ENCODE measurements around the gene FAM53A. TPM values are rescaled to one million over a fixed set of nuclear protein-coding genes. Genes with fewer than 3 reads are reported as not detected.

FAM53A gene
- total and polyA plus RNA-seq, 2 of the 13 experiments (the other 11 are each of a cell fraction or from before 2014, with no cell fraction given) = 0.48 to 1.1 TPM

GRCh38 chr4:1720163-1720983, 36.3 kb upstream of the FAM53A start (continued):
- no peak for TF ChIP-seq ZBTB46 (CRISPR knock-in tag; IDR thresholded peaks at IDR 0.05; ENCODE audit: borderline replicate concordance)
- TF ChIP-seq, protein P1, sequence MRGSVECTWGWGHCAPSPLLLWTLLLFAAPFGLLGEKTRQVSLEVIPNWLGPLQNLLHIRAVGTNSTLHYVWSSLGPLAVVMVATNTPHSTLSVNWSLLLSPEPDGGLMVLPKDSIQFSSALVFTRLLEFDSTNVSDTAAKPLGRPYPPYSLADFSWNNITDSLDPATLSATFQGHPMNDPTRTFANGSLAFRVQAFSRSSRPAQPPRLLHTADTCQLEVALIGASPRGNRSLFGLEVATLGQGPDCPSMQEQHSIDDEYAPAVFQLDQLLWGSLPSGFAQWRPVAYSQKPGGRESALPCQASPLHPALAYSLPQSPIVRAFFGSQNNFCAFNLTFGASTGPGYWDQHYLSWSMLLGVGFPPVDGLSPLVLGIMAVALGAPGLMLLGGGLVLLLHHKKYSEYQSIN (CRISPR knock-in tag; IDR thresholded peaks at IDR 0.05; ENCODE audit: borderline replicate concordance) = no peak
- TF ChIP-seq PLSCR1 (CRISPR knock-in tag; IDR thresholded peaks at IDR 0.05; ENCODE audit: borderline replicate concordance) = no peak
- no peak for TF ChIP-seq ZNF432 (CRISPR knock-in tag; IDR thresholded peaks at IDR 0.05; ENCODE audit: borderline replicate concordance)
- TF ChIP-seq YEATS2 (CRISPR knock-in tag; IDR thresholded peaks at IDR 0.05; ENCODE audit: borderline replicate concordance) = no peak
- no peak for TF ChIP-seq GPBP1L1 (CRISPR knock-in tag; IDR thresholded peaks at IDR 0.05)
- no peak for TF ChIP-seq ZNF720 (CRISPR knock-in tag; IDR thresholded peaks at IDR 0.05)
- no peak for TF ChIP-seq ZNF562 (CRISPR knock-in tag; IDR thresholded peaks at IDR 0.05; ENCODE audit: borderline replicate concordance)
- peak; percentile 90; the same call in 1 of the 2 replicates for TF ChIP-seq ZNF784 (CRISPR knock-in tag; IDR thresholded peaks at IDR 0.05; ENCODE audit: borderline replicate concordance)
- no peak for TF ChIP-seq NCOR1 (IDR thresholded peaks at IDR 0.05; ENCODE audit: borderline replicate concordance, low read length)
- TF ChIP-seq, protein P2, sequence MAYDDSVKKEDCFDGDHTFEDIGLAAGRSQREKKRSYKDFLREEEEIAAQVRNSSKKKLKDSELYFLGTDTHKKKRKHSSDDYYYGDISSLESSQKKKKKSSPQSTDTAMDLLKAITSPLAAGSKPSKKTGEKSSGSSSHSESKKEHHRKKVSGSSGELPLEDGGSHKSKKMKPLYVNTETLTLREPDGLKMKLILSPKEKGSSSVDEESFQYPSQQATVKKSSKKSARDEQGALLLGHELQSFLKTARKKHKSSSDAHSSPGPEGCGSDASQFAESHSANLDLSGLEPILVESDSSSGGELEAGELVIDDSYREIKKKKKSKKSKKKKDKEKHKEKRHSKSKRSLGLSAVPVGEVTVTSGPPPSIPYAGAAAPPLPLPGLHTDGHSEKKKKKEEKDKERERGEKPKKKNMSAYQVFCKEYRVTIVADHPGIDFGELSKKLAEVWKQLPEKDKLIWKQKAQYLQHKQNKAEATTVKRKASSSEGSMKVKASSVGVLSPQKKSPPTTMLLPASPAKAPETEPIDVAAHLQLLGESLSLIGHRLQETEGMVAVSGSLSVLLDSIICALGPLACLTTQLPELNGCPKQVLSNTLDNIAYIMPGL (CRISPR knock-in tag; IDR thresholded peaks at IDR 0.05; ENCODE audit: borderline replicate concordance in 1 of 2, low read depth in 1 of 2) = peak in 1 of 2 experiments; percentile 76; a peak in 2 of 4 replicates
- TF ChIP-seq SMAD1 (CRISPR knock-in tag; IDR thresholded peaks at IDR 0.05; ENCODE audit: borderline replicate concordance, low read depth) = peak; percentile 75; the same call in 1 of the 2 replicates
- TF ChIP-seq ZNF746 (CRISPR knock-in tag; IDR thresholded peaks at IDR 0.05) = no peak
- no peak for TF ChIP-seq DDIT3 (CRISPR knock-in tag; IDR thresholded peaks at IDR 0.05)
- no peak for TF ChIP-seq GTF2F1 (IDR thresholded peaks at IDR 0.05; ENCODE audit: low read length)
- no peak for TF ChIP-seq ZNF709 (CRISPR knock-in tag; IDR thresholded peaks at IDR 0.05)
- no peak for TF ChIP-seq HOMEZ (CRISPR knock-in tag; IDR thresholded peaks at IDR 0.05; ENCODE audit: low read depth)

All from HepG2 (cell line).